G401.6 (cell line): ENCODE data around the gene PLXDC1.

Source experiments
- FAIRE-seq: peaks from 2 replicates; lab custom pipeline; 2012; peaks lifted over from hg19 to GRCh38; lab: Jason Lieb, UNC

PLXDC1 gene

DNA sequence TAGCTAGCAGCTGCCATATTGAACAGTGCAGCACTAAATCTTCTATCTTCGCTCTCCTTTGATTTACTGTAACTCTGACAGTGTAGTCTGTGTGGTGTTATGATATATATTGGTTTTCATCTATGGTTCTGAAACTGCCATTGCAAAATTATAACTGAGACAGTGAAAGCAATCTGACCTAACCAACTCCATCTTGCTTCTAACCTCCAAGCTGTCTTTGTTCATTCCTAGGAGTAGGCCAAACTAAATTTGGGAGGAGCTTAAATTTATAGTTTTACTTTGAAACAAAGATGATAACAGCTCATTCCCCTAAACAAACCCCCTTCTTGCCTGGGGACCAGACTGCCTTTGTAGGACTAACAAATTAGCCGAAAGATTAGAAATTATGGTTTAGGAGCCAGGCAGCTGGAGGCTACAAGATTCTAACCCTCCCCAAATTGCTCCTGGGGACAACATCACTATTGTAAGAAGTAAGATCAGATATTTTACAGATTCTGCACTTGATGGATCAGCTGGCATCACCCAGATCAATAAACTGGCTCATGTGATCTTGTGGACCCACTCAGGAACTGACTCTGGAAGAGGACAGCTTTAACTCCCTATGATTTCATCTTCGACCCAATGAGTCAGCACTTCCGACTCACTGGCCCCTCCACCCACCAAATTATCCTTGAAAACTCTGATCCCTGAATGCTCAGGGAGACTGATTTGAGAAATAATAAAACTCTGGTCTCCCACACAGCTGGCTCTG, 137.2 kb downstream of the PLXDC1 start:
- FAIRE-seq, result no peak
